SK-N-SH (cell line): ENCODE measurements around the gene C22orf42. TPM values are rescaled to one million over a fixed set of nuclear protein-coding genes. Genes with fewer than 3 reads are reported as not detected.

Experiments
- CTCF ChIA-PET: fragments of 300-600, 350-600 bp; formaldehyde crosslinking; extraction: SDS; loops from one replicate; lab custom pipeline; 2021; lab: Yijun Ruan, JAX
- POLR2A ChIA-PET: fragments of 350-600 bp; sonication (Branson Sonifier 250); formaldehyde crosslinking; extraction: SDS; loops from one replicate; lab custom pipeline; 2020; ENCODE audit warnings: antibody characterized with exemption, inconsistent platforms; lab: Yijun Ruan, JAX
- DNase-seq: peaks from one replicate; pipeline ENCODE4 v3.0.0; 2012
- H2AFZ ChIP-seq: fragments of 200-600 bp; sonication (generic); 2 replicates; pipeline ENCODE4 v1.8.1; 2016; ENCODE audit warnings: antibody characterized with exemption, mild to moderate bottlenecking, low read depth
- H3F3A ChIP-seq: fragments of 200-600 bp; sonication (generic); replicated peaks from 2 replicates; pipeline ENCODE3; 2016; ENCODE audit warnings: antibody characterized with exemption, mild to moderate bottlenecking; ENCODE audit not compliant: insufficient read depth
- H3K27ac ChIP-seq, 2 experiments: fragments of 200-500 bp in 1 of 2; fragments of 200-600 bp in 1 of 2; sonication (Bioruptor generic) in 1 of 2; sonication (generic), shearing (Covaris generic) in 1 of 2; 2 replicates each; pipeline versions ENCODE4 v1.5.1 to v1.6.1; 2014 to 2016; ENCODE audit warnings: low read depth in 2 of 2, inconsistent platforms in 1 of 2, low read length in 1 of 2, mild to moderate bottlenecking in 1 of 2, mixed read lengths in 1 of 2
- H3K27me3 ChIP-seq: fragments of 200-600 bp; sonication (generic), shearing (Covaris generic); 2 replicates; pipeline ENCODE4 v1.6.1; 2016; ENCODE audit warnings: mixed run types; ENCODE audit not compliant: insufficient read depth
- H3K36me3 ChIP-seq, 2 experiments: fragments of 200-500 bp in 1 of 2; fragments of 200-600 bp in 1 of 2; sonication (Bioruptor generic) in 1 of 2; sonication (generic) in 1 of 2; replicated peaks in 1 of 2; 2 replicates each; pipeline versions ENCODE3 to v1.5.1; 2014 to 2016; ENCODE audit warnings: low read length in 1 of 2, mild to moderate bottlenecking in 1 of 2; ENCODE audit not compliant: insufficient read depth in 2 of 2, control insufficient read depth in 1 of 2
- H3K4me1 ChIP-seq, 2 experiments: fragments of 200-500 bp in 1 of 2; fragments of 200-600 bp in 1 of 2; sonication (Bioruptor generic) in 1 of 2; sonication (generic), shearing (Covaris generic) in 1 of 2; 2 replicates each; pipeline versions ENCODE4 v1.5.1 to v1.6.1; 2014 to 2016; ENCODE audit warnings: low read depth in 1 of 2, low read length in 1 of 2, mixed run types in 1 of 2; ENCODE audit not compliant: insufficient read depth in 2 of 2, control insufficient read depth in 1 of 2
- H3K4me2 ChIP-seq: fragments of 200-600 bp; sonication (generic), shearing (Covaris generic); 2 replicates; pipeline ENCODE4 v1.6.1; 2017; ENCODE audit warnings: mixed run types
- H3K4me3 ChIP-seq, 2 experiments: fragments of 200-500 bp in 1 of 2; fragments of 200-600 bp in 1 of 2; sonication (Bioruptor generic) in 1 of 2; sonication (generic), shearing (Covaris generic) in 1 of 2; 2 replicates each; pipeline versions ENCODE4 v1.5.1 to v1.8.1; 2014 to 2016; ENCODE audit warnings: low read depth in 2 of 2, inconsistent platforms in 1 of 2, low read length in 1 of 2, mild to moderate bottlenecking in 1 of 2, mixed read lengths in 1 of 2, moderate library complexity in 1 of 2
- H3K79me2 ChIP-seq: fragments of 200-600 bp; sonication (generic); 2 replicates; pipeline ENCODE4 v1.8.1; 2017; ENCODE audit warnings: mild to moderate bottlenecking; ENCODE audit not compliant: insufficient read depth
- H3K9ac ChIP-seq: fragments of 200-600 bp; sonication (generic); 2 replicates; pipeline ENCODE4 v1.6.1; 2017; ENCODE audit warnings: mixed run types
- H3K9me2 ChIP-seq: fragments of 200-600 bp; sonication (generic); 2 replicates; pipeline ENCODE4 v1.6.1; 2017; ENCODE audit warnings: mixed run types
- H3K9me3 ChIP-seq: fragments of 200-600 bp; sonication (generic); 2 replicates; pipeline ENCODE4 v1.6.1; 2017; ENCODE audit warnings: mixed run types, mild to moderate bottlenecking, moderate library complexity
- H4K20me1 ChIP-seq: fragments of 200-600 bp; sonication (generic); 2 replicates; pipeline ENCODE4 v1.6.1; 2017; ENCODE audit warnings: mild to moderate bottlenecking, mixed run types; ENCODE audit not compliant: insufficient read depth
- EP300 ChIP-seq, 2 experiments: IDR thresholded peaks; 2 replicates each; pipeline versions ENCODE4 v1.4.0 to v1.6.1; 2012; ENCODE audit warnings: borderline replicate concordance in 1 of 2, low read depth in 1 of 2, low read length in 1 of 2
- FOSL2 ChIP-seq: IDR thresholded peaks from 2 replicates; pipeline ENCODE4 v1.4.0; 2012; ENCODE audit warnings: low read depth, mild to moderate bottlenecking, moderate library complexity, borderline replicate concordance
- GABPA ChIP-seq: IDR thresholded peaks from 2 replicates; pipeline ENCODE4 v1.4.0; 2012; ENCODE audit warnings: low read depth, mild to moderate bottlenecking
- GATA2 ChIP-seq: sonication (generic); formaldehyde crosslinking; IDR thresholded peaks from 2 replicates; pipeline ENCODE4 v1.5.0; 2020; ENCODE audit warnings: mild to moderate bottlenecking, missing genetic modification reagents
- JUND ChIP-seq: IDR thresholded peaks from 2 replicates; pipeline ENCODE4 v1.4.0; 2012
- NRF1 ChIP-seq: IDR thresholded peaks from 2 replicates; pipeline ENCODE4 v1.6.1; 2012; ENCODE audit warnings: low read depth, mild to moderate bottlenecking, low read length
- RCOR1 ChIP-seq: fragments of 150-350 bp; IDR thresholded peaks from 2 replicates; pipeline ENCODE4 v1.6.1; 2017; ENCODE audit warnings: antibody characterized with exemption, low read length
- RXRA ChIP-seq: IDR thresholded peaks from 2 replicates; pipeline ENCODE4 v1.4.0; 2012; ENCODE audit warnings: low read depth, mild to moderate bottlenecking, borderline replicate concordance
- SMC3 ChIP-seq: IDR thresholded peaks from 2 replicates; pipeline ENCODE4 v1.6.1; 2012; ENCODE audit warnings: low read depth, low read length, improper control_type of control experiment
- TCF12 ChIP-seq: IDR thresholded peaks from 2 replicates; pipeline ENCODE4 v1.4.0; 2012
- TEAD4 ChIP-seq: IDR thresholded peaks from 2 replicates; pipeline ENCODE4 v1.4.0; 2012; ENCODE audit warnings: mild to moderate bottlenecking, borderline replicate concordance; ENCODE audit not compliant: insufficient read depth
- YY1 ChIP-seq: IDR thresholded peaks from 2 replicates; pipeline ENCODE4 v1.4.0; 2012; ENCODE audit warnings: low read depth, mild to moderate bottlenecking
- WGBS: methylation state at CpG from one replicate; pipeline ENCODE4 v1.1.6; 2017; ENCODE audit warnings: low lambda C conversion rate; 5-methylcytosine and 5-hydroxymethylcytosine counted together
- polyA plus RNA-seq, 3 experiments: library from polyadenylated mRNA; depleted of rRNA; stranded (reverse); fragments of >200 nt; gene quantifications; 2 replicates each; pipeline ENCODE4 v1.2.3, GENCODE V29; 2012
- TF ChIP-seq, protein P1 (sequence below): fragments of 150-350 bp; IDR thresholded peaks from 2 replicates; pipeline ENCODE4 v1.6.1; 2017; ENCODE audit warnings: antibody characterized with exemption, low read length, low read depth, borderline replicate concordance
- TF ChIP-seq, protein P2 (sequence below): IDR thresholded peaks from 2 replicates; pipeline ENCODE4 v1.4.0; 2012; ENCODE audit warnings: low read depth
- TF ChIP-seq, protein P3 (sequence below): IDR thresholded peaks from 2 replicates; pipeline ENCODE4; 2012
- TF ChIP-seq, protein P4 (sequence below): IDR thresholded peaks from 2 replicates; pipeline ENCODE4 v1.4.0; 2012; ENCODE audit warnings: low read depth, borderline replicate concordance
- TF ChIP-seq, protein P5 (sequence below): IDR thresholded peaks from 2 replicates; pipeline ENCODE4 v1.4.0; 2012; ENCODE audit warnings: low read depth, borderline replicate concordance

Gene C22orf42
- polyA plus RNA-seq, 1 of the 3 experiments (the other 2 are of a cell fraction) = not detected

DNA sequence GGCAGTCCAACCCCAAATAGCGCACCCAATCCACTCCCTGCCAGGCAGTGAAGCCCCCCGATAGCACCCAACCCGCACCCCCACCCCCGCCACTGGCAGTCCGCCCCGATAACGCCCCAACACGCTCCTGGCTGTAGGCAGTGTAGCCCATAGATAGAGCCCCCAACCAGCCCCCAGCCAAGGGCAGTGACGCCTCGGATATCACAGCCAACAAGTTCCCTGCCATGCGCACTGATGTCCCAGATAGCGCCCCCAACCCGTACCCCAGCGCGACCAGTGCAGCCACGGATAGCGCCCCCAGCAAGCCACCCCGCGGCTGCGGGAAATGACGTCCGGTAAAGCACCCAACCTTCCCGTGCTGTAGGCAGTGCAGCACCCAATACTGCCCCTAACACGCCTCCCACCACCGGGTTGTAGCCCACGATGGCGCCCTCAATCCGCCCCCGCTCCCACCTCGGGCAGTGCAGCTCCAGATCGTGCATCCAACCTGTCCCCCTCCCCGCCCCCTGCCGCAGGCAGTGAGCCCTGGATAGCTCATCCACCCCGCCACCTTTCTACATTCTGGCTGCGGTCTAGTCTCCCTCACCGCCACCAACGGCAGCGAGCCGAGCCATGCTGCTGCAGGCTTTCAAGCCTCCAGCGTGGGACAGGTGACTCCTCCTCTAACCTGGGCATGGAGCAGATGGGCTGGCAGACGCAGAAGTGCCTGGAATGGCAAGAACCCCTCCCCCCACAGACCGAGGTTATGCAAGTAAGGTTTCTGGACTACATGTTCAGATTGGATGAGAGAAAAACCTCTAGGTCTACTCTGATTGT lies 45.1 kb upstream of the C22orf42 start:
- peaks cover 18% of the 10 kb centered on the region; the same call in 1 of the 2 replicates for H3K27me3 ChIP-seq
- DNase-seq = peak; percentile 60
- ChIA-PET POLR2A (no interaction called here), CTCF (interaction anchor here (1.1 to 2.7 kb wide), 5 partner anchors 9 to 269 kb away, joined by 3 to 12 read pairs (median 6); no protein-coding TSS in a partner anchor)
- H2AFZ ChIP-seq = peak overlapping the region; percentile 96
- H4K20me1 ChIP-seq = no peaks in the 10 kb centered on the region
- H3K79me2 ChIP-seq = no peaks in the 10 kb centered on the region
- TF ChIP-seq TEAD4 (no peak), NRF1 (0 out of 2 replicates have a peak, but pooled peaks have one; percentile 18), TCF12 (no peak), JUND (no peak), RCOR1 (no peak), GATA2 (CRISPR knock-in tag) (no peak)
- H3K4me1 ChIP-seq = peaks cover 0 to 38% of the 10 kb centered on the region in 2 experiments; a peak in 1 of 4 replicates
- WGBS = 3% methylated on average over 16 of the region's 42 CpGs
- no peaks in the 10 kb centered on the region for H3K36me3 ChIP-seq
- H3K9me2 ChIP-seq = no peaks in the 10 kb centered on the region
- H3K4me3 ChIP-seq = peak overlapping the region; percentile 58 to 71
- H3K9ac ChIP-seq = no peak overlapping the region
- no peak overlapping the region for H3K27ac ChIP-seq
- H3K9me3 ChIP-seq = no peaks in the 10 kb centered on the region
- H3F3A ChIP-seq = peaks cover 4% of the 10 kb centered on the region
- H3K4me2 ChIP-seq = peak overlapping the region; percentile 99

DNA sequence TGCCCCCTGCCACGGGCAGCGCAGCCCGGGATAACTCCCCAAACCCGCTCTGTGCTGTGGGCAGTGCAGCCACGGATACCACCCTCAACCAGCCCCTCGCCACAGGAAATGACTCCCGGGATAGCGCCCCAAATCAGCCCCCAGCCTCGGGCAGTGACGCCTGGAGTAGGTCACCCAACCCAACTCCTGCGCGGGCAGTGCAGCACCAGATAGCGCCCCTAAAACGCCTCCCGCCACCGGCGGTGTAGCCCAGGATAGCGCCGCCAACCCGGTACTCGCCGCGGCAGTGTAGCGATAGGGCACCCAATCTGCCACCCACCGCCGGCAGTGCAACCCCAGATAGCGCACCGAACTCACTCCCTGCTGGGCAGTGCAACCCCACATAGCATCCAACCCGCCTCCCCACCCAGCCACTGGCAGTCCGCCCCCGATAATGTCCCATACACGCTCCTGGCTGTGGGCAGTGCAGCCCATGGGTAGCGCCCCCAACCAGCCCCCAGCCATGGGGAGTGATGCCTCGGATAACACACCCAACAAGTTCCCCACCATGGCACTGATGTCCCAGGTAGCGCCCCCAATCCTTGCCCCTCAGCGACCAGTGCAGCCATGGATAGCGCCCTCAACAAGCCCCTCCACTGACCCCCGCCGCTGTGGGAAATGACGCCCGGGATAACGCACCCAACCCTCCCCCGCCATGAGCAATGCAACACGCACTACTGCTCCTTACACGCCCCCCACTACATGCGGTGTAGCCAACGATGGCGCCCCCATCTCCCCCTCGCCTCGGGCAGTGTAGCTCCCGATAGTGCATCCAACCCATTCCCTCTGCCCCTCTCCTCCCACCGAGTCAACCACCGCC lies 44.3 kb upstream of the C22orf42 start:
- no peaks in the 10 kb centered on the region for H3K79me2 ChIP-seq
- H3K9me2 ChIP-seq = no peaks in the 10 kb centered on the region
- CTCF ChIA-PET = interaction anchor here (0.7 to 3.9 kb wide), 9 partner anchors 17 to 268 kb away, joined by 3 to 30 read pairs (median 6); no protein-coding TSS in a partner anchor
- 0 out of 2 replicates have a peak overlapping the region, but pooled peaks have one; percentile 63 for H2AFZ ChIP-seq
- DNase-seq = peak; percentile 47
- H3K4me1 ChIP-seq = peaks cover 0 to 38% of the 10 kb centered on the region in 2 experiments; a peak in 1 of 4 replicates
- TF ChIP-seq SMC3 (no peak), TEAD4 (no peak), GATA2 (CRISPR knock-in tag) (no peak), FOSL2 (no peak), EP300 (IDR thresholded peaks at IDR 0.05; ENCODE audit: borderline replicate concordance in 1 of 2, low read depth in 1 of 2, low read length in 1 of 2) (no peak), NRF1 (no peak), YY1 (no peak), GABPA (no peak), RXRA (no peak)
- TF ChIP-seq, protein P1, sequence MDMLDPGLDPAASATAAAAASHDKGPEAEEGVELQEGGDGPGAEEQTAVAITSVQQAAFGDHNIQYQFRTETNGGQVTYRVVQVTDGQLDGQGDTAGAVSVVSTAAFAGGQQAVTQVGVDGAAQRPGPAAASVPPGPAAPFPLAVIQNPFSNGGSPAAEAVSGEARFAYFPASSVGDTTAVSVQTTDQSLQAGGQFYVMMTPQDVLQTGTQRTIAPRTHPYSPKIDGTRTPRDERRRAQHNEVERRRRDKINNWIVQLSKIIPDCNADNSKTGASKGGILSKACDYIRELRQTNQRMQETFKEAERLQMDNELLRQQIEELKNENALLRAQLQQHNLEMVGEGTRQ = no peak
- TF ChIP-seq, protein P2, sequence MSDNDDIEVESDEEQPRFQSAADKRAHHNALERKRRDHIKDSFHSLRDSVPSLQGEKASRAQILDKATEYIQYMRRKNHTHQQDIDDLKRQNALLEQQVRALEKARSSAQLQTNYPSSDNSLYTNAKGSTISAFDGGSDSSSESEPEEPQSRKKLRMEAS = no peak
- TF ChIP-seq, protein P3, sequence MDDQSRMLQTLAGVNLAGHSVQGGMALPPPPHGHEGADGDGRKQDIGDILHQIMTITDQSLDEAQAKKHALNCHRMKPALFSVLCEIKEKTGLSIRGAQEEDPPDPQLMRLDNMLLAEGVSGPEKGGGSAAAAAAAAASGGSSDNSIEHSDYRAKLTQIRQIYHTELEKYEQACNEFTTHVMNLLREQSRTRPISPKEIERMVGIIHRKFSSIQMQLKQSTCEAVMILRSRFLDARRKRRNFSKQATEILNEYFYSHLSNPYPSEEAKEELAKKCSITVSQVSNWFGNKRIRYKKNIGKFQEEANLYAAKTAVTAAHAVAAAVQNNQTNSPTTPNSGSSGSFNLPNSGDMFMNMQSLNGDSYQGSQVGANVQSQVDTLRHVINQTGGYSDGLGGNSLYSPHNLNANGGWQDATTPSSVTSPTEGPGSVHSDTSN = no peak
- TF ChIP-seq, protein P4, sequence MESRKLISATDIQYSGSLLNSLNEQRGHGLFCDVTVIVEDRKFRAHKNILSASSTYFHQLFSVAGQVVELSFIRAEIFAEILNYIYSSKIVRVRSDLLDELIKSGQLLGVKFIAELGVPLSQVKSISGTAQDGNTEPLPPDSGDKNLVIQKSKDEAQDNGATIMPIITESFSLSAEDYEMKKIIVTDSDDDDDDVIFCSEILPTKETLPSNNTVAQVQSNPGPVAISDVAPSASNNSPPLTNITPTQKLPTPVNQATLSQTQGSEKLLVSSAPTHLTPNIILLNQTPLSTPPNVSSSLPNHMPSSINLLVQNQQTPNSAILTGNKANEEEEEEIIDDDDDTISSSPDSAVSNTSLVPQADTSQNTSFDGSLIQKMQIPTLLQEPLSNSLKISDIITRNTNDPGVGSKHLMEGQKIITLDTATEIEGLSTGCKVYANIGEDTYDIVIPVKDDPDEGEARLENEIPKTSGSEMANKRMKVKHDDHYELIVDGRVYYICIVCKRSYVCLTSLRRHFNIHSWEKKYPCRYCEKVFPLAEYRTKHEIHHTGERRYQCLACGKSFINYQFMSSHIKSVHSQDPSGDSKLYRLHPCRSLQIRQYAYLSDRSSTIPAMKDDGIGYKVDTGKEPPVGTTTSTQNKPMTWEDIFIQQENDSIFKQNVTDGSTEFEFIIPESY = no peak
- TF ChIP-seq, protein P5, sequence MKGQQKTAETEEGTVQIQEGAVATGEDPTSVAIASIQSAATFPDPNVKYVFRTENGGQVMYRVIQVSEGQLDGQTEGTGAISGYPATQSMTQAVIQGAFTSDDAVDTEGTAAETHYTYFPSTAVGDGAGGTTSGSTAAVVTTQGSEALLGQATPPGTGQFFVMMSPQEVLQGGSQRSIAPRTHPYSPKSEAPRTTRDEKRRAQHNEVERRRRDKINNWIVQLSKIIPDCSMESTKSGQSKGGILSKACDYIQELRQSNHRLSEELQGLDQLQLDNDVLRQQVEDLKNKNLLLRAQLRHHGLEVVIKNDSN = no peak
- no peak overlapping the region for H3K9ac ChIP-seq
- POLR2A ChIA-PET = no interaction called here
- H3K4me3 ChIP-seq = peak overlapping the region; percentile 56 to 58
- peaks cover 18% of the 10 kb centered on the region; the same call in 1 of the 2 replicates for H3K27me3 ChIP-seq
- WGBS = 2% methylated on average over 21 of the region's 53 CpGs
- H3F3A ChIP-seq = peaks cover 4% of the 10 kb centered on the region
- H3K9me3 ChIP-seq = no peaks in the 10 kb centered on the region
- H4K20me1 ChIP-seq = no peaks in the 10 kb centered on the region
- no peak overlapping the region for H3K27ac ChIP-seq
- H3K36me3 ChIP-seq = no peaks in the 10 kb centered on the region
- H3K4me2 ChIP-seq = peak overlapping the region; percentile 99
